Naive B cell (primary cell): Measurements from ENCODE around the gene CCDC69. TPM values are rescaled to one million over a fixed set of nuclear protein-coding genes. Genes with fewer than 3 reads are reported as not detected.

Experiments
- ATAC-seq, 2 donors: fragments of 150-1000 bp; cut with Tn5 transposase; 2 replicates each; pipeline ENCODE4 v1.10.0; 2021; ENCODE audit warnings: low read depth in 2 of 2, mild to moderate bottlenecking in 2 of 2, moderate library complexity in 2 of 2
- DNase-seq: peaks from one replicate; pipeline ENCODE4 v3.0.0; 2022
- H3K27ac Mint-ChIP-seq, 6 donors: one replicate each; pipeline ENCODE4 v1.8.0; 2020 to 2022; ENCODE audit warnings: mild to moderate bottlenecking in 6 of 6, mixed read lengths in 6 of 6, moderate library complexity in 5 of 6, inconsistent platforms in 2 of 6
- H3K27me3 Mint-ChIP-seq, 3 donors: one replicate each; pipeline ENCODE4 v1.8.0; 2021 to 2022; ENCODE audit warnings: mixed read lengths in 3 of 3, mild to moderate bottlenecking in 1 of 3
- H3K36me3 Mint-ChIP-seq, 2 donors: one replicate each; pipeline ENCODE4 v1.8.0; 2020 to 2022; ENCODE audit warnings: mixed read lengths in 2 of 2, inconsistent platforms in 1 of 2, mild to moderate bottlenecking in 1 of 2
- H3K4me1 Mint-ChIP-seq, 3 donors: one replicate each; pipeline ENCODE4 v1.8.0; 2020 to 2022; ENCODE audit warnings: mixed read lengths in 3 of 3, inconsistent platforms in 1 of 3, mild to moderate bottlenecking in 1 of 3, moderate library complexity in 1 of 3
- H3K4me3 Mint-ChIP-seq, 8 donors: one replicate each; pipeline ENCODE4 v1.8.0; 2020 to 2022; ENCODE audit warnings: mild to moderate bottlenecking in 8 of 8, mixed read lengths in 8 of 8, moderate library complexity in 8 of 8, inconsistent platforms in 2 of 8
- H3K9me3 Mint-ChIP-seq, 7 donors: one replicate each; pipeline ENCODE4 v1.8.0; 2020 to 2022; ENCODE audit warnings: mixed read lengths in 7 of 7, mild to moderate bottlenecking in 5 of 7, inconsistent platforms in 2 of 7, moderate library complexity in 1 of 7
- polyA plus RNA-seq, 6 donors: library from polyadenylated mRNA; unstranded; fragments of 300-500 nt; fragmentation: Illumina TruSeq; gene quantifications; one replicate each; pipeline ENCODE4 v1.2.3, GENCODE V29; 2021; ENCODE audit warnings: low read depth in 6 of 6

Gene CCDC69
- polyA plus RNA-seq, 6 donors from 2014 or later: 76.4 to 143 (median 98.1) TPM

GRCh38 chr5:151254556-151254955 is 30.7 kb upstream of the CCDC69 start:
- DNase-seq: no peak
- Mint-ChIP-seq H3K27ac (peak overlapping the region; percentile 48 to 99 (median 99)), H3K9me3 (no peaks in the 10 kb centered on the region), H3K4me1 (peaks cover 59 to 83% (median 70%) of the 10 kb centered on the region in 3 donors), H3K27me3 (no peaks in the 10 kb centered on the region), H3K36me3 (peaks cover 3 to 12% of the 10 kb centered on the region in 2 donors), H3K4me3 (peak overlapping the region; percentile 88 to 99 (median 96))
- ATAC-seq: no peak

- peak overlapping the region; percentile 92 to 99 (median 99) for H3K27ac Mint-ChIP-seq
- peaks cover 3% of the 10 kb centered on the region in 2 donors for H3K36me3 Mint-ChIP-seq
- H3K4me3 Mint-ChIP-seq: peak overlapping the region; percentile 88 to 99 (median 96)
- no peak for ATAC-seq
- H3K27me3 Mint-ChIP-seq: no peaks in the 10 kb centered on the region
- H3K4me1 Mint-ChIP-seq: peaks cover 49 to 73% (median 61%) of the 10 kb centered on the region in 3 donors
- no peaks in the 10 kb centered on the region for H3K9me3 Mint-ChIP-seq
- DNase-seq: no peak
Observed at GRCh38 chr5:151253605-151253950, 29.7 kb upstream of the CCDC69 start.

GRCh38 chr5:151252762-151253604 is 29.1 kb upstream of the CCDC69 start, which contains the start of gene GM2A:
TSS of gene GM2A (plus strand) at chr5:151253185. CDS start at chr5:151253217, 32 bp downstream.
- ATAC-seq: peak; percentile 81 to 83
- DNase-seq: peak; percentile 99
- peak within 1 kb of the TSS; percentile 88 to 99 (median 96) for H3K4me3 Mint-ChIP-seq
- peak within 1 kb of the TSS; percentile 92 to 99 (median 99) for H3K27ac Mint-ChIP-seq
- H3K4me1 Mint-ChIP-seq: peaks cover 43 to 67% (median 55%) of the 10 kb centered on the region in 3 donors
- H3K9me3 Mint-ChIP-seq: no peaks in the 10 kb centered on the region
- H3K27me3 Mint-ChIP-seq: no peaks in the 10 kb centered on the region
- H3K36me3 Mint-ChIP-seq: peaks cover 0 to 3% of the 10 kb centered on the region in 2 donors

- ATAC-seq (no peak), DNase-seq (no peak)
- Mint-ChIP-seq H3K9me3 (no peaks in the 10 kb centered on the region), H3K4me1 (peaks cover 30 to 54% (median 41%) of the 10 kb centered on the region in 3 donors), H3K27ac (peak overlapping the region in 4 of 6 donors; percentile 90 to 99 (median 96)), H3K27me3 (no peaks in the 10 kb centered on the region), H3K36me3 (no peaks in the 10 kb centered on the region), H3K4me3 (peak overlapping the region in 7 of 8 donors; percentile 50 to 97 (median 88))
Observed at GRCh38 chr5:151251621-151252020, 27.7 kb upstream of the CCDC69 start.

- Mint-ChIP-seq H3K9me3 (no peaks in the 10 kb centered on the region), H3K4me3 (peak overlapping the region in 5 of 8 donors; percentile 17 to 93 (median 88)), H3K36me3 (no peaks in the 10 kb centered on the region), H3K4me1 (peaks cover 28 to 48% (median 36%) of the 10 kb centered on the region in 3 donors), H3K27ac (peak overlapping the region in 2 of 6 donors; percentile 29 to 90), H3K27me3 (no peaks in the 10 kb centered on the region)
- ATAC-seq: no peak
- no peak for DNase-seq
Observed at GRCh38 chr5:151251001-151251551, 27.2 kb upstream of the CCDC69 start.

- ATAC-seq: no peak
- Mint-ChIP-seq H3K27me3 (no peaks in the 10 kb centered on the region), H3K9me3 (no peaks in the 10 kb centered on the region), H3K4me3 (peak overlapping the region in 5 of 8 donors; percentile 32 to 88 (median 78)), H3K36me3 (no peaks in the 10 kb centered on the region), H3K4me1 (peaks cover 22 to 47% (median 30%) of the 10 kb centered on the region in 3 donors), H3K27ac (peak overlapping the region in 4 of 6 donors; percentile 8 to 74 (median 47))
- DNase-seq: no peak
Observed at GRCh38 chr5:151250346-151251000, 26.6 kb upstream of the CCDC69 start.

GRCh38 chr5:151249281-151249680 is 25.4 kb upstream of the CCDC69 start:
- ATAC-seq (no peak), DNase-seq (no peak)
- H3K27ac Mint-ChIP-seq: no peak overlapping the region
- H3K9me3 Mint-ChIP-seq: no peaks in the 10 kb centered on the region
- no peaks in the 10 kb centered on the region for H3K27me3 Mint-ChIP-seq
- peaks cover 21 to 41% (median 23%) of the 10 kb centered on the region in 3 donors for H3K4me1 Mint-ChIP-seq
- peak overlapping the region in 1 of 8 donors; percentile 35 for H3K4me3 Mint-ChIP-seq
- no peaks in the 10 kb centered on the region for H3K36me3 Mint-ChIP-seq

GRCh38 chr5:151248651-151249050 is 24.8 kb upstream of the CCDC69 start:
- Mint-ChIP-seq H3K27me3 (no peaks in the 10 kb centered on the region), H3K27ac (peak overlapping the region in 1 of 6 donors; percentile 82), H3K4me3 (peak overlapping the region in 1 of 8 donors; percentile 35), H3K36me3 (no peaks in the 10 kb centered on the region), H3K9me3 (no peaks in the 10 kb centered on the region), H3K4me1 (peaks cover 24 to 40% (median 26%) of the 10 kb centered on the region in 3 donors)
- ATAC-seq: no peak
- DNase-seq: no peak

GRCh38 chr5:151245680-151246219 is 21.9 kb upstream of the CCDC69 start:
- Mint-ChIP-seq H3K4me1 (peaks cover 36 to 51% (median 42%) of the 10 kb centered on the region in 3 donors), H3K27me3 (no peaks in the 10 kb centered on the region), H3K4me3 (no peak overlapping the region), H3K36me3 (no peaks in the 10 kb centered on the region), H3K9me3 (no peaks in the 10 kb centered on the region), H3K27ac (peak overlapping the region in 1 of 6 donors; percentile 85)
- DNase-seq: no peak
- ATAC-seq: no peak

GRCh38 chr5:151244206-151244605 is 20.3 kb upstream of the CCDC69 start:
- Mint-ChIP-seq H3K9me3 (no peaks in the 10 kb centered on the region), H3K4me3 (no peak overlapping the region), H3K27ac (peak overlapping the region in 2 of 6 donors; percentile 39 to 40), H3K36me3 (no peaks in the 10 kb centered on the region), H3K4me1 (peaks cover 39 to 60% (median 50%) of the 10 kb centered on the region in 3 donors), H3K27me3 (no peaks in the 10 kb centered on the region)
- DNase-seq (no peak), ATAC-seq (no peak)

GRCh38 chr5:151243564-151243963 is 19.7 kb upstream of the CCDC69 start:
- peaks cover 43 to 67% (median 57%) of the 10 kb centered on the region in 3 donors for H3K4me1 Mint-ChIP-seq
- peak overlapping the region in 1 of 8 donors; percentile 43 for H3K4me3 Mint-ChIP-seq
- ATAC-seq: no peak

GRCh38 chr5:151243127-151243526 is 19.2 kb upstream of the CCDC69 start:
- Mint-ChIP-seq H3K4me1 (peaks cover 48 to 71% (median 61%) of the 10 kb centered on the region in 3 donors), H3K4me3 (no peak overlapping the region), H3K36me3 (no peaks in the 10 kb centered on the region), H3K27me3 (no peaks in the 10 kb centered on the region), H3K27ac (no peak overlapping the region), H3K9me3 (no peaks in the 10 kb centered on the region)
- ATAC-seq: peak in 1 of 2 donors; percentile 5
- DNase-seq: no peak

More at GRCh38 chr5:151243564-151243963, 19.7 kb upstream of the CCDC69 start:
- Mint-ChIP-seq H3K27me3 (no peaks in the 10 kb centered on the region), H3K36me3 (no peaks in the 10 kb centered on the region), H3K9me3 (no peaks in the 10 kb centered on the region), H3K27ac (peak overlapping the region in 1 of 6 donors; percentile 39)
- DNase-seq: no peak
